PC-3 (cell line): ENCODE data around the gene HS2ST1. TPM values are rescaled to one million over a fixed set of nuclear protein-coding genes. Genes with fewer than 3 reads are reported as not detected.

Experiments used
- ATAC-seq: fragments of 200-7000 bp; cut with Tn5 transposase; 2 replicates; pipeline ENCODE4 v1.9.1; 2020; ENCODE audit warnings: mild to moderate bottlenecking, moderate library complexity
- BruUV-seq: library from RNA; stranded (reverse); fragments of 400-500 nt; replicated peaks from 2 replicates; lab custom pipeline; 2021; lab: Mats Ljungman, UMichigan
- CTCF ChIA-PET: fragments of 300-600 bp; sonication (Branson Sonifier 250); formaldehyde crosslinking; loops from one replicate; lab custom pipeline; 2022; ENCODE audit warnings: antibody characterized with exemption; lab: Charles Lee
- POLR2A ChIA-PET: fragments of 300-600 bp; sonication (Branson Sonifier 250); formaldehyde crosslinking; loops from one replicate; lab custom pipeline; 2022; ENCODE audit warnings: antibody characterized with exemption; ENCODE audit not compliant: unreplicated experiment; lab: Charles Lee
- DNase-seq: peaks from one replicate; pipeline ENCODE4 v3.0.0-alpha.2; 2015
- H2AFZ ChIP-seq: fragments of 300-600 bp; sonication (generic); 2 replicates; pipeline ENCODE4 v1.6.0; 2016; ENCODE audit warnings: antibody characterized with exemption, low read length
- H3F3A ChIP-seq: fragments of 300-600 bp; sonication (generic); one replicate; pipeline ENCODE4 v1.6.0; 2017; ENCODE audit warnings: antibody characterized with exemption, low read length, control low read depth, mild to moderate bottlenecking; ENCODE audit not compliant: unreplicated experiment
- H3K27ac ChIP-seq: fragments of 300-600 bp; sonication (generic); 2 replicates; pipeline ENCODE4 v1.5.1; 2016; ENCODE audit warnings: mild to moderate bottlenecking, low read length
- H3K27me3 ChIP-seq: fragments of 300-600 bp; sonication (generic); 2 replicates; pipeline ENCODE4 v1.6.1; 2016; ENCODE audit warnings: low read length, mixed read lengths
- H3K36me3 ChIP-seq: fragments of 300-600 bp; sonication (generic); 2 replicates; pipeline ENCODE4 v1.6.1; 2016; ENCODE audit warnings: low read depth, mixed run types, low read length, mixed read lengths
- H3K4me1 ChIP-seq: fragments of 300-600 bp; sonication (generic); 2 replicates; pipeline ENCODE4 v1.5.1; 2016; ENCODE audit warnings: low read length; ENCODE audit not compliant: insufficient read depth
- H3K4me2 ChIP-seq: fragments of 300-600 bp; sonication (generic); 2 replicates; pipeline ENCODE4 v1.6.0; 2016; ENCODE audit warnings: low read length
- H3K4me3 ChIP-seq: fragments of 300-600 bp; sonication (generic); 2 replicates; pipeline ENCODE4 v1.5.1; 2016; ENCODE audit warnings: mild to moderate bottlenecking, low read length, mixed read lengths
- H3K79me2 ChIP-seq: fragments of 300-600 bp; sonication (generic); 2 replicates; pipeline ENCODE4 v1.6.1; 2017; ENCODE audit warnings: low read length, mixed read lengths
- H3K9ac ChIP-seq: fragments of 300-600 bp; sonication (generic); 2 replicates; pipeline ENCODE4 v1.6.0; 2016; ENCODE audit warnings: mild to moderate bottlenecking, low read length
- H3K9me2 ChIP-seq: fragments of 300-600 bp; sonication (generic); replicated peaks from 2 replicates; pipeline ENCODE4 v1.6.1; 2016; ENCODE audit warnings: mixed run types, low read length, mixed read lengths
- H3K9me3 ChIP-seq: fragments of 300-600 bp; sonication (generic); 2 replicates; pipeline ENCODE4 v1.6.1; 2016; ENCODE audit warnings: low read length, mixed read lengths
- H4K20me1 ChIP-seq: fragments of 300-600 bp; sonication (generic); 2 replicates; pipeline ENCODE4 v1.6.1; 2016; ENCODE audit warnings: low read length, mixed read lengths
- CTCF ChIP-seq: fragments of 300-600 bp; sonication (generic); conservative IDR thresholded peaks from 2 replicates; pipeline ENCODE4 v1.5.1; 2017; ENCODE audit warnings: antibody characterized with exemption, low read depth, mild to moderate bottlenecking, low read length
- EZH2 ChIP-seq: fragments of 300-600 bp; sonication (generic); IDR thresholded peaks from one replicate; pipeline ENCODE4 v1.6.1; 2017; ENCODE audit warnings: antibody characterized with exemption, mild to moderate bottlenecking, low read length; ENCODE audit not compliant: unreplicated experiment
- EZH2phosphoT487 ChIP-seq: fragments of 300-600 bp; sonication (generic); IDR thresholded peaks from 2 replicates; pipeline ENCODE4 v1.6.1; 2018; ENCODE audit warnings: mild to moderate bottlenecking, antibody characterized with exemption, low read length, borderline replicate concordance
- intact Hi-C: fragments of 100-400 bp; cut with micrococcal nuclease; formaldehyde crosslinking; loops from 2 replicates; pipeline ENCODE4 v1.9.0; 2023
- total RNA-seq: library from RNA; depleted of rRNA; stranded (reverse); fragments of >200 nt; gene quantifications from 2 replicates; pipeline ENCODE4 v1.2.3, GENCODE V29; 2014

HS2ST1 gene
- total RNA-seq, 1 experiment from 2014 or later: 15.3 TPM

- BruUV-seq: no TSS peak
- no peaks in the 10 kb centered on the region for H3K36me3 ChIP-seq
- POLR2A ChIA-PET: interaction anchor here (0.6 kb wide), 1 partner anchor 620 kb away, joined by 3 read pairs; no protein-coding TSS in a partner anchor
- no peaks in the 10 kb centered on the region for H3F3A ChIP-seq
- no peak for ATAC-seq
- H2AFZ ChIP-seq: no peak overlapping the region
- no peak overlapping the region for H3K9ac ChIP-seq
- H3K79me2 ChIP-seq: no peaks in the 10 kb centered on the region
- H3K4me1 ChIP-seq: no peaks in the 10 kb centered on the region
- no peaks in the 10 kb centered on the region for H3K27me3 ChIP-seq
- CTCF ChIA-PET: no interaction called here
- H3K9me2 ChIP-seq: no peaks in the 10 kb centered on the region
- H3K27ac ChIP-seq: no peak overlapping the region
- H4K20me1 ChIP-seq: no peaks in the 10 kb centered on the region
- H3K4me3 ChIP-seq: no peak overlapping the region
- TF ChIP-seq EZH2phosphoT487 (no peak), EZH2 (no peak), CTCF (no peak)
- intact Hi-C loops: loop anchor here (5.0 to 10.0 kb wide), 2 partner anchors 143 to 820 kb away; no protein-coding TSS in a partner anchor
- no peak for DNase-seq
- H3K9me3 ChIP-seq: no peaks in the 10 kb centered on the region
- H3K4me2 ChIP-seq: no peak overlapping the region
These were observed 220.3 kb downstream of the HS2ST1 start for GRCh38 chr1:87134625-87135328.

GRCh38 chr1:87135329-87135712 lies 220.9 kb downstream of the HS2ST1 start:
- ChIA-PET POLR2A (no interaction called here), CTCF (no interaction called here)
- Histone ChIP-seq H3K27me3 (no peaks in the 10 kb centered on the region), H3K9ac (no peak overlapping the region), H3K36me3 (no peaks in the 10 kb centered on the region), H3K4me2 (no peak overlapping the region), H3K4me1 (no peaks in the 10 kb centered on the region), H3K9me2 (no peaks in the 10 kb centered on the region), H3K4me3 (no peak overlapping the region), H3K9me3 (no peaks in the 10 kb centered on the region), H4K20me1 (no peaks in the 10 kb centered on the region), H3F3A (no peaks in the 10 kb centered on the region), H3K27ac (no peak overlapping the region), H3K79me2 (no peaks in the 10 kb centered on the region), H2AFZ (no peak overlapping the region)
- DNase-seq (no peak), ATAC-seq (no peak)
- no TSS peak for BruUV-seq
- intact Hi-C loops: loop anchor here (10.0 kb wide), 1 partner anchor 819 kb away; no protein-coding TSS in a partner anchor
- no peak for TF ChIP-seq EZH2phosphoT487
- TF ChIP-seq EZH2: no peak
- no peak for TF ChIP-seq CTCF
